D721Med (cell line): ENCODE data around the gene MLLT3.

Source experiments
- DNase-seq: peaks from one replicate; pipeline ENCODE4 v3.0.0; 2011; ENCODE audit warnings: low spot score; ENCODE audit not compliant: insufficient read length
- FAIRE-seq: peaks from 2 replicates; lab custom pipeline; 2011; peaks lifted over from hg19 to GRCh38; lab: Jason Lieb, UNC
- TF ChIP-seq, protein P1 (sequence below): IDR thresholded peaks from 2 replicates; pipeline ENCODE4 v1.5.1; 2012; ENCODE audit warnings: mild to moderate bottlenecking, control low read depth; ENCODE audit not compliant: insufficient read depth; ENCODE audit errors: missing control alignments

The MLLT3 gene

DNA sequence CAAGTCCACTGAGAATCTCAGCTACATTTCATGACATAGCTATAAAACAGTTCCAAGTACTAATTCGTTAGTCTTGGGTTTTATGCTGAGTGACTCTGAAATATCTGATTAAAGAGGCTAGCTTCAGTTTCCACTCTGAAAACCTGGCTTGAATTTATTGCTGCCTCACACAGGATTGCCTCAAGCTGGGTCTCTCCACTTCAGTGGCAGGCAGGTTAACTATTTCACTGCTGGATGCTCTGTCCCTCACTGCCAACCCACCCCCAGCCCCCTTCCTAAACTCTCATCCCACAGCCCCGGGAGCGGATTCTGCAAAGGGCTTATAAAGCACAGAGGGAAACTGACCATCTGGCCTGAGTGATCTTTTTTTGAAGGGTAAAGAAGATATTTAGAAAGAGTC is 318.3 kb downstream of the MLLT3 start:
- no peak for FAIRE-seq
- TF ChIP-seq, protein P1, sequence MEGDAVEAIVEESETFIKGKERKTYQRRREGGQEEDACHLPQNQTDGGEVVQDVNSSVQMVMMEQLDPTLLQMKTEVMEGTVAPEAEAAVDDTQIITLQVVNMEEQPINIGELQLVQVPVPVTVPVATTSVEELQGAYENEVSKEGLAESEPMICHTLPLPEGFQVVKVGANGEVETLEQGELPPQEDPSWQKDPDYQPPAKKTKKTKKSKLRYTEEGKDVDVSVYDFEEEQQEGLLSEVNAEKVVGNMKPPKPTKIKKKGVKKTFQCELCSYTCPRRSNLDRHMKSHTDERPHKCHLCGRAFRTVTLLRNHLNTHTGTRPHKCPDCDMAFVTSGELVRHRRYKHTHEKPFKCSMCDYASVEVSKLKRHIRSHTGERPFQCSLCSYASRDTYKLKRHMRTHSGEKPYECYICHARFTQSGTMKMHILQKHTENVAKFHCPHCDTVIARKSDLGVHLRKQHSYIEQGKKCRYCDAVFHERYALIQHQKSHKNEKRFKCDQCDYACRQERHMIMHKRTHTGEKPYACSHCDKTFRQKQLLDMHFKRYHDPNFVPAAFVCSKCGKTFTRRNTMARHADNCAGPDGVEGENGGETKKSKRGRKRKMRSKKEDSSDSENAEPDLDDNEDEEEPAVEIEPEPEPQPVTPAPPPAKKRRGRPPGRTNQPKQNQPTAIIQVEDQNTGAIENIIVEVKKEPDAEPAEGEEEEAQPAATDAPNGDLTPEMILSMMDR: no peak
- no peak for DNase-seq

- FAIRE-seq (no peak), DNase-seq (no peak)
- TF ChIP-seq, protein P1: no peak
These were observed 319.2 kb downstream of the MLLT3 start for GRCh38 chr9:20303066-20303465.

DNA sequence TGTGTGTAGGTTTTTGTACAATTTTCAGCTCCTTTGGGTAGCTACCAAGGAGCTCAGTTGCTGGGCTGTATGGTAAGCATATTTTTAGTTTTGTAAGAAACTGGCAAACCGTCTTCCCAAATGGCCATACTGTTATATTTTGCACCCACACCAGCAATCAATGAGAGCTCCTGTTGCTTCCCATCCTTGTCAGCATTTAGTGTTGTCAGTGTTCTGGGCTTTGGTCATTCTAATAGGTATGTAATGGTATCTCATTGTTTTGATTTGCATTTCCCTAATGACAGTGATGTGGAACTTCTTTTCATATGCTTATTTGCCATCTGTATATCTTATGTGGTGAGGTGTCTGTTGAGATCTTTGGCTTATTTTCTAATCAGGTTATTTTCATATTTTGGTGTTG is 320.1 kb downstream of the MLLT3 start:
- no peak for FAIRE-seq

GRCh38 chr9:20300430-20301115 is 321.7 kb downstream of the MLLT3 start:
- TF ChIP-seq, protein P1: no peak
- no peak for FAIRE-seq
- DNase-seq: no peak

More for the DNA sequence above, 320.1 kb downstream of the MLLT3 start:
- TF ChIP-seq, protein P1: no peak
- no peak for DNase-seq

DNA sequence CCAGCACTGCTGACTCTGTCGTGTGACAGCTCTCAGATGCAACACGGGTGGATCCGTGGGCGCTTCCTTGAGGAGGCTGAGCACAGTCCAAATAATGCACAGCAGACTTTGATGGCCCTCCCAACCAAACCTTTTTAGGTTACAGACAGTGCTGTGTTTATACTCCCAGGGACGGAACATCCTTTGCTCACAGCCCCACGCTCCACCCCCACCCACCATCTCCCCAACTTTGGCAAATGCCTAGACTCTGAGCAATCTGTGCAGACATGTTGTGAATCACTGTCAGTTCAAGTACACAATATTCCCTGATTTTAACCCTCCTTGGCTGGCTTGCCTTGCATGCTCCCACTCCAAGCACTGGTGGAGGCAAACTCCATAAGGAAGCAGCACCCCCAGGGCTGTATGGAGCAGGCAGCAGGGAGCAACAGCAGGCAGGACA is 324.6 kb downstream of the MLLT3 start:
- DNase-seq (no peak), FAIRE-seq (no peak)
- TF ChIP-seq, protein P1: no peak

- TF ChIP-seq, protein P1: no peak
- DNase-seq (no peak), FAIRE-seq (no peak)
These were observed 326.7 kb downstream of the MLLT3 start for GRCh38 chr9:20295555-20295954.

DNA sequence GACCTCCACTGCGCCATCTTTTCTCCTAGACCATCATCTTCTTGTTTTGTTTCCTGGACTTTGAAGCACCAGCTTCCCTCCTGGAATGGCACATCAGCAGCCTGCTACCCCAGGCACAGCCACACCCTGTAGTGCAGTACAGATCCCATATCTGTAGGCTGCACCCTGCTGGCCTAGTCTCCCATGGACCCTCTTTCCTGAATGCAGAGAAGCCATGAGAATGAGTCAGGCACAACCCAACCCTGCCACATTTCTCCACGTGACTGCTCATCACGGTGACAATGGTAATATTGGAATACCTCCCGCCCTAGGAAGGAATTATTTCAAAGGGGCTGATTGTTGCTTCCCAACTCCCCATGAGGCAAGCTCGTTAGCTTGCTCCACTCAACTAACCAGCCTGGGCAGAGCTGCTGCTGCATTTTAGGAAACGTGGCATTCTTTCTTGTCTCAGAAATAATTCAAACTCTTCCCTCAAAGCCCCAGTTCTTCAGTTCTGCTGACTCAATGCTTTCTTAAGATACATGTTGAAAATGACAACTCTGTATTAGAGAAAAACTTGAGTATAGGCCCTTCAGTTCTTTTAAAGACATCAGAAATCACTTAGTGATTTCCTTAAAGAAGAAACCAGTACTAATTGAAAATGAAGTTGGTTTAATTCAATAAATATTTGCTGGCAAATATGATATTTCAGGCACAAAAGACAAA is 328.1 kb downstream of the MLLT3 start:
- DNase-seq (no peak), FAIRE-seq (no peak)
- TF ChIP-seq, protein P1: no peak
